ENCODE data around the gene FAAP20.
A peak's percentile ranks its signal among the peaks of the same experiment; 100 is the strongest.

The FAAP20 gene

GRCh38 chr1:2194319-2194897 is at the start of gene FAAP20:
TSS of gene FAAP20 (minus strand) at chr1:2194772. CDS start at chr1:2194749, 23 bp downstream.
- no peak for DNase-seq

GRCh38 chr1:2242814-2243725 is 48.5 kb upstream of the FAAP20 start:
- DNase-seq: no peak

- DNase-seq: no peak
These were observed 47.2 kb upstream of the FAAP20 start for GRCh38 chr1:2241820-2242219.

GRCh38 chr1:2240270-2241156 is 45.9 kb upstream of the FAAP20 start:
- DNase-seq: peak; percentile 51

- no peak for DNase-seq
These were observed 44.9 kb upstream of the FAAP20 start for GRCh38 chr1:2239384-2239985.

GRCh38 chr1:2239013-2239370 is 44.4 kb upstream of the FAAP20 start:
- no peak for DNase-seq

- DNase-seq: no peak
These were observed 43.9 kb upstream of the FAAP20 start for GRCh38 chr1:2238361-2239012.

- DNase-seq: no peak
These were observed 43.2 kb upstream of the FAAP20 start for GRCh38 chr1:2237773-2238172.

GRCh38 chr1:2236695-2237677 is 42.4 kb upstream of the FAAP20 start:
- DNase-seq: peak; percentile 44

- DNase-seq: no peak
These were observed 40.9 kb upstream of the FAAP20 start for GRCh38 chr1:2235300-2235998.

GRCh38 chr1:2234762-2235113 is 40.2 kb upstream of the FAAP20 start:
- DNase-seq: no peak

- DNase-seq: peak; percentile 65
These were observed 39.6 kb upstream of the FAAP20 start for GRCh38 chr1:2233997-2234761.

- DNase-seq: no peak
These were observed 38.9 kb upstream of the FAAP20 start for GRCh38 chr1:2233468-2233867.

GRCh38 chr1:2232916-2233438 is 38.4 kb upstream of the FAAP20 start:
- DNase-seq: no peak

GRCh38 chr1:2232255-2232915 is 37.8 kb upstream of the FAAP20 start:
- no peak for DNase-seq

GRCh38 chr1:2231532-2232254 is 37.1 kb upstream of the FAAP20 start:
- peak; percentile 72 for DNase-seq

GRCh38 chr1:2230781-2231531 is 36.4 kb upstream of the FAAP20 start:
- DNase-seq: peak; percentile 39

Data from stimulated activated CD4-positive, alpha-beta T cell treated with anti-CD3 and anti-CD28 coated beads, Interleukin-4, amount 100 ng/mL, for 24 hours (primary cell).